OCI-LY3 (cell line): Measurements from ENCODE around the gene USP54.

Experiments used
- H2AFZ ChIP-seq: fragments of 200-600, 300-600 bp; shearing (Covaris generic); 2 replicates; pipeline ENCODE4 v1.6.0; 2014; ENCODE audit warnings: antibody characterized with exemption, low read depth, low read length
- H3K27ac ChIP-seq: fragments of 200-600, 300-600 bp; sonication (generic); 2 replicates; pipeline ENCODE4 v1.5.1; 2014; ENCODE audit warnings: mild to moderate bottlenecking, low read length, moderate library complexity, mixed read lengths
- H3K27me3 ChIP-seq: fragments of 200-600, 300-600 bp; sonication (generic); 2 replicates; pipeline ENCODE4 v1.6.1; 2014; ENCODE audit warnings: low read depth, low read length, mixed read lengths
- H3K36me3 ChIP-seq: fragments of 200-600, 300-600 bp; sonication (generic); replicated peaks from 2 replicates; pipeline ENCODE3; 2014; ENCODE audit warnings: low read depth, low read length, mixed read lengths
- H3K4me1 ChIP-seq: fragments of 300-600, 200-600 bp; sonication (generic); 2 replicates; pipeline ENCODE4 v1.6.1; 2014; ENCODE audit warnings: low read length, mixed read lengths
- H3K4me2 ChIP-seq: fragments of 200-600, 300-600 bp; sonication (generic); 2 replicates; pipeline ENCODE4 v1.6.1; 2014; ENCODE audit warnings: low read length, mixed read lengths
- H3K4me3 ChIP-seq: fragments of 300-600, 200-600 bp; sonication (generic); 2 replicates; pipeline ENCODE4 v1.5.1; 2014; ENCODE audit warnings: antibody characterized with exemption, mild to moderate bottlenecking, low read length, moderate library complexity
- H3K79me2 ChIP-seq: fragments of 300-600, 200-600 bp; shearing (Covaris generic); 2 replicates; pipeline ENCODE4 v1.6.1; 2014; ENCODE audit warnings: mild to moderate bottlenecking, low read length, mixed read lengths
- H3K9ac ChIP-seq: fragments of 300-600, 200-600 bp; shearing (Covaris generic); 2 replicates; pipeline ENCODE4 v1.6.0; 2014; ENCODE audit warnings: mild to moderate bottlenecking, low read length, moderate library complexity
- H3K9me3 ChIP-seq: fragments of 200-600, 300-600 bp; shearing (Covaris generic); 2 replicates; pipeline ENCODE4 v1.6.1; 2014; ENCODE audit warnings: low read length, mixed read lengths; ENCODE audit not compliant: insufficient read depth
- H4K20me1 ChIP-seq: fragments of 200-600, 300-600 bp; sonication (generic); 2 replicates; pipeline ENCODE4 v1.6.1; 2016; ENCODE audit warnings: low read length, mixed read lengths; ENCODE audit not compliant: insufficient read depth
- EZH2phosphoT487 ChIP-seq: fragments of 200-600 bp; shearing (Covaris generic); IDR thresholded peaks from 2 replicates; pipeline ENCODE4 v1.6.1; 2018; ENCODE audit warnings: antibody characterized with exemption, mixed run types, low read depth
- TF ChIP-seq, protein P1 (sequence below): fragments of 200-600, 300-600 bp; sonication (generic); IDR thresholded peaks from 2 replicates; pipeline ENCODE4 v1.5.1; 2014; ENCODE audit warnings: antibody characterized with exemption, low read length, low read depth

Gene USP54

DNA sequence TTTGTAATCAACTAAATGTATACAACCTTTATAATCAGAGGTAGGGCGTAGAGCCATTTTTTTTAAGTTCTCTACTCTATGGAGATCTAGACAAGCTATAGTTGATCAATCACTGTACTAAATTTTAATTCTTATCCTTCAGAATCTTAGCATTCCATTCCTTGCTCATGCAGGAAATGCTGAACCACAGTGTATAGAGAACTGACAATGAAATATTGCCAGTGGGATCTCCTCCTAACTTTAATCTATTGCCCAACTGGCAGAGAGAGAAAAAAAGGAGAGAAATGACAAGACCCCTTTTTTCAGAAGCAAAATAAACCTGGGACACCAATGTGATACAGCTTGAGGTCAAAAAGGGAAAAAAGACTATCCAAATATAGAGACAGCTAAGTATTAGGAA is 68.9 kb downstream of the USP54 start:
- Histone ChIP-seq H3K27ac (no peak overlapping the region), H3K36me3 (no peaks in the 10 kb centered on the region), H3K79me2 (no peaks in the 10 kb centered on the region), H2AFZ (no peak overlapping the region), H3K27me3 (no peaks in the 10 kb centered on the region), H4K20me1 (no peaks in the 10 kb centered on the region), H3K4me1 (no peaks in the 10 kb centered on the region), H3K4me3 (no peak overlapping the region), H3K4me2 (no peak overlapping the region), H3K9ac (no peak overlapping the region), H3K9me3 (no peaks in the 10 kb centered on the region)
- TF ChIP-seq, protein P1, sequence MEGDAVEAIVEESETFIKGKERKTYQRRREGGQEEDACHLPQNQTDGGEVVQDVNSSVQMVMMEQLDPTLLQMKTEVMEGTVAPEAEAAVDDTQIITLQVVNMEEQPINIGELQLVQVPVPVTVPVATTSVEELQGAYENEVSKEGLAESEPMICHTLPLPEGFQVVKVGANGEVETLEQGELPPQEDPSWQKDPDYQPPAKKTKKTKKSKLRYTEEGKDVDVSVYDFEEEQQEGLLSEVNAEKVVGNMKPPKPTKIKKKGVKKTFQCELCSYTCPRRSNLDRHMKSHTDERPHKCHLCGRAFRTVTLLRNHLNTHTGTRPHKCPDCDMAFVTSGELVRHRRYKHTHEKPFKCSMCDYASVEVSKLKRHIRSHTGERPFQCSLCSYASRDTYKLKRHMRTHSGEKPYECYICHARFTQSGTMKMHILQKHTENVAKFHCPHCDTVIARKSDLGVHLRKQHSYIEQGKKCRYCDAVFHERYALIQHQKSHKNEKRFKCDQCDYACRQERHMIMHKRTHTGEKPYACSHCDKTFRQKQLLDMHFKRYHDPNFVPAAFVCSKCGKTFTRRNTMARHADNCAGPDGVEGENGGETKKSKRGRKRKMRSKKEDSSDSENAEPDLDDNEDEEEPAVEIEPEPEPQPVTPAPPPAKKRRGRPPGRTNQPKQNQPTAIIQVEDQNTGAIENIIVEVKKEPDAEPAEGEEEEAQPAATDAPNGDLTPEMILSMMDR, result no peak
- TF ChIP-seq EZH2phosphoT487, result no peak

DNA sequence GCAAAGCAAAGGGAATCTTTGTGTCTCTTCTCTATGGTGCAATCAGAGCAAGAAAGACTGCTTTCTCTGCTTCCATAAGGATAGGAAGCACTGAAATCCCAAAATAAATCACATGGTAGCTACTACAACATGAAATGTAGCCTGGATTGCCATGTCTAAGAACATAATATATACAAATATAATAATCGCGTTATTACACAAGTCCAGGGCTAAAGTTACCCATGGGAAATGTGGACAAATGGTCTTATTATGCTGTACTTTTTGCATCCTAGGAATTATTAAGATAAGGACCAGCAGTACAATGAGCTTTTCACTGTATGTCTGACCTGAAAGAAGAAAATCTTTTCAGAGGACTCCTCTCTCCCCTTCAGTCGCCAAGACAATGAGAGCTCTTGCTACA is 71.8 kb downstream of the USP54 start:
- H3K27me3 ChIP-seq, result no peaks in the 10 kb centered on the region
- H3K4me2 ChIP-seq, result no peak overlapping the region
- H3K36me3 ChIP-seq, result no peaks in the 10 kb centered on the region
- no peak overlapping the region for H3K27ac ChIP-seq
- no peaks in the 10 kb centered on the region for H3K4me1 ChIP-seq
- H2AFZ ChIP-seq, result no peak overlapping the region
- H3K9me3 ChIP-seq, result no peaks in the 10 kb centered on the region
- no peaks in the 10 kb centered on the region for H3K79me2 ChIP-seq
- no peaks in the 10 kb centered on the region for H4K20me1 ChIP-seq
- H3K9ac ChIP-seq, result no peak overlapping the region
- H3K4me3 ChIP-seq, result no peak overlapping the region
- TF ChIP-seq, protein P1, result no peak
- TF ChIP-seq EZH2phosphoT487, result no peak

DNA sequence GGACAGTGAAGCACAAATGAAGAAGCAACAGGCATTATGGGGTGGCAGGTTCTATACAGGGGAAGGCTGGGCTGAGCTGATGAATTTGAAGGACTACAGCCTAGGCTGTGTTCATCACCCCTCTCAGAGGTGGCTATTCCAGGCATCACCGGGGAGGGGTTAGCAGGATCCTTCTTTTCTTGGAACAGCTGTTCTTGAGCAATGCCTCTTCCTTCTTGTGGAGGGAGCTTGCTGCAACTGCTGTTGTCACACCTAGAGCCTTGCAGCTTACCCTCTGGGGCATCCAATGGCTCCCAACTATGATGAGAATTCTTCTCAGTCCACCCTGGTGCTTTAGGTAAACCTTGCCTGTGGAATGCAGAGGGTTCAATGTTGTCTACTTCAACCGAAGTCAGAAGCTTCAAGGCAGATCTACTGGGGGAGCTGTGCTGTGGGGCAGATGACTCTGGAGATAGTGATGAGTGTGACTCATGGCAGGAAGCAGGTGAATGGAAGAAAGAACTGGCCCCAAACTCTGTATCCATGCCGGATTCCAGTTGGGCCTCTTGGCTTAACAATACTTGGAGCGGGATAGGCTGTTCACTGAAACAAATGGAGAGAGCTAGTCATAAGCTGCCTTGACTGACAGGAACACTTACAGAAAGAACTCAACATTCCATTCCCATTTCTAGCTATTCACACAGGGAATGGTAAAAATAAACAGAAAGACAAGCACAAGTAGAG is 73.8 kb downstream of the USP54 start:
- Histone ChIP-seq H3K36me3 (no peaks in the 10 kb centered on the region), H3K9ac (no peak overlapping the region), H3K27ac (no peak overlapping the region), H3K27me3 (no peaks in the 10 kb centered on the region), H4K20me1 (no peaks in the 10 kb centered on the region), H3K4me1 (no peaks in the 10 kb centered on the region), H3K4me3 (no peak overlapping the region), H3K79me2 (no peaks in the 10 kb centered on the region), H3K9me3 (no peaks in the 10 kb centered on the region), H2AFZ (no peak overlapping the region), H3K4me2 (no peak overlapping the region)
- TF ChIP-seq EZH2phosphoT487, result no peak
- TF ChIP-seq, protein P1, result no peak

DNA sequence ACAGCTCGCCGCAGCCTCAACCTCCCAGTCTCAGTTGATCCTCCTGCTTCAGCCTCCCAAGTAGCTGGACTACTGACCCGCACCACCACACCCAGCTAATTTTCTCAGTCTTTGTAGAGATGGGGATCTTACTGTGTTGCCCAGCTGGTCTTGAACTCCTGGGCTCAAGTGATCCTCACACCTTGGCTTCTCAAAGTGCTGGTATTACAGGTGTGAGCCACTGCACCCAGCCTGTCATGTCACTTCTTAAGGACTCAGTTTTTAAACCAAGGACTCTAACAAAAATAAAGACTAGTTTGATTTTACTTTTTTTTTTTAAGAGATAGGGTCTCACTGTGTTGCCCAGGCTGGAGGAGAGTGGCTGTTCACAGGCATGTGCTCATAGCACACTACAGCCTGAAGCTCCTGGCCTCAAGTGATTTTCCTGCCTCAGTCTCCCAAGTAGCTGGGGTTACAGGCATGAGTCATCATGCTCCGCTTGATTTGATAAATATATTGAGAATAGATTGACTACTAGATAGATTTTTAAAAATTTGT is 78.9 kb downstream of the USP54 start:
- H3K27me3 ChIP-seq, result no peaks in the 10 kb centered on the region
- no peak overlapping the region for H3K4me2 ChIP-seq
- TF ChIP-seq, protein P1, result no peak
- TF ChIP-seq EZH2phosphoT487, result no peak
- no peaks in the 10 kb centered on the region for H4K20me1 ChIP-seq
- H3K79me2 ChIP-seq, result no peaks in the 10 kb centered on the region
- no peak overlapping the region for H2AFZ ChIP-seq
- H3K27ac ChIP-seq, result no peak overlapping the region
- H3K9ac ChIP-seq, result no peak overlapping the region
- H3K9me3 ChIP-seq, result no peaks in the 10 kb centered on the region
- no peaks in the 10 kb centered on the region for H3K36me3 ChIP-seq
- H3K4me1 ChIP-seq, result no peaks in the 10 kb centered on the region
- H3K4me3 ChIP-seq, result no peak overlapping the region
